RWPE1 (cell line): Measurements from ENCODE around the gene SP1.

Experiments used
- CTCF ChIA-PET: fragments of 350-600 bp; sonication (Branson Sonifier 250); formaldehyde crosslinking; extraction: SDS; loops from one replicate; lab custom pipeline; 2021; lab: Yijun Ruan, JAX
- POLR2A ChIA-PET: fragments of 400-600 bp; formaldehyde crosslinking; extraction: SDS; loops from one replicate; lab custom pipeline; 2020; ENCODE audit warnings: antibody characterized with exemption; ENCODE audit not compliant: low non-redundant PET; lab: Yijun Ruan, JAX
- DNase-seq: peaks from one replicate; pipeline ENCODE4 v3.0.0; 2012; ENCODE audit warnings: low spot score
- H3K27ac ChIP-seq: fragments of 450-650 bp; 2 replicates; pipeline ENCODE4 v1.5.1; 2017
- TF ChIP-seq, protein P1 (sequence below): fragments of 450-650 bp; conservative IDR thresholded peaks from 2 replicates; pipeline ENCODE4 v1.5.1; 2017; ENCODE audit warnings: low read depth, mild to moderate bottlenecking

SP1 gene

GRCh38 chr12:53336181-53336681 lies 43.7 kb upstream of the SP1 start, which contains the start of gene SP7:
SP7 (minus strand) TSS chr12:53336354; CDS start chr12:53335646, 708 bp downstream.
- no peak within 1 kb of the TSS for H3K27ac ChIP-seq
- POLR2A ChIA-PET, result no interaction called here
- TF ChIP-seq, protein P1, sequence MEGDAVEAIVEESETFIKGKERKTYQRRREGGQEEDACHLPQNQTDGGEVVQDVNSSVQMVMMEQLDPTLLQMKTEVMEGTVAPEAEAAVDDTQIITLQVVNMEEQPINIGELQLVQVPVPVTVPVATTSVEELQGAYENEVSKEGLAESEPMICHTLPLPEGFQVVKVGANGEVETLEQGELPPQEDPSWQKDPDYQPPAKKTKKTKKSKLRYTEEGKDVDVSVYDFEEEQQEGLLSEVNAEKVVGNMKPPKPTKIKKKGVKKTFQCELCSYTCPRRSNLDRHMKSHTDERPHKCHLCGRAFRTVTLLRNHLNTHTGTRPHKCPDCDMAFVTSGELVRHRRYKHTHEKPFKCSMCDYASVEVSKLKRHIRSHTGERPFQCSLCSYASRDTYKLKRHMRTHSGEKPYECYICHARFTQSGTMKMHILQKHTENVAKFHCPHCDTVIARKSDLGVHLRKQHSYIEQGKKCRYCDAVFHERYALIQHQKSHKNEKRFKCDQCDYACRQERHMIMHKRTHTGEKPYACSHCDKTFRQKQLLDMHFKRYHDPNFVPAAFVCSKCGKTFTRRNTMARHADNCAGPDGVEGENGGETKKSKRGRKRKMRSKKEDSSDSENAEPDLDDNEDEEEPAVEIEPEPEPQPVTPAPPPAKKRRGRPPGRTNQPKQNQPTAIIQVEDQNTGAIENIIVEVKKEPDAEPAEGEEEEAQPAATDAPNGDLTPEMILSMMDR, result no peak
- CTCF ChIA-PET, result interaction anchor here (0.6 to 1.1 kb wide), 2 partner anchors 19 to 85 kb away, joined by 3 to 5 read pairs; no protein-coding TSS in a partner anchor
- DNase-seq, result no peak

GRCh38 chr12:53338017-53338416 lies 42.0 kb upstream of the SP1 start:
- ChIA-PET CTCF (interaction anchor here (1.4 kb wide), 1 partner anchor 44 kb away, joined by 3 read pairs; no protein-coding TSS in a partner anchor), POLR2A (no interaction called here)
- DNase-seq, result no peak
- TF ChIP-seq, protein P1, result no peak
- H3K27ac ChIP-seq, result no peak overlapping the region

DNA sequence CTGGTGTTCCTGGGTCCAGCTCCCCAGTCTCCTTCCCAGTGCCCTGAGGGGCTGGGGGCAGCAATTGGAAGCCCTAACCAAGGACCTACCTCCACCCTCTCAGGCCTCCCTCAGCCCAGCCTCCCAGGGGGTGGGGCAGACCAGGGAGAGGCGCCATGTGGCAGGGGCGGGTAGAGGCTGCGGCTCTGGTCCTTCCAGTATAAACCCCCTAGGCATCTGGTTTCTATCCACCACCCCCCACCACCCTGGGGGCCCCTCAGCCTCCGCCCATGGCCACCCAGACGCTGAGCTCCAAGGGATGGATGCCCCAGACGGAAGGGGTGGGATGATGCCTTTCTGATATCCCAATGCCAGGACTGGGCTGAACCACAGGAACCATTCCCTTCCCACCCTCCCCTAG lies 41.1 kb upstream of the SP1 start:
- H3K27ac ChIP-seq, result no peak overlapping the region
- TF ChIP-seq, protein P1, result no peak
- no peak for DNase-seq
- ChIA-PET CTCF (interaction anchor here (0.6 to 1.4 kb wide), 2 partner anchors 43 to 170 kb away, joined by 3 read pairs; no protein-coding TSS in a partner anchor), POLR2A (no interaction called here)

GRCh38 chr12:53340398-53340797 lies 39.6 kb upstream of the SP1 start:
- POLR2A ChIA-PET, result no interaction called here
- TF ChIP-seq, protein P1, result no peak
- DNase-seq, result no peak
- H3K27ac ChIP-seq, result no peak overlapping the region
- CTCF ChIA-PET, result no interaction called here

GRCh38 chr12:53343449-53343848 lies 36.5 kb upstream of the SP1 start:
- TF ChIP-seq, protein P1, result no peak
- POLR2A ChIA-PET, result no interaction called here
- CTCF ChIA-PET, result interaction anchor here (0.6 kb wide), 1 partner anchor 71 kb away, joined by 3 read pairs; no protein-coding TSS in a partner anchor
- no peak overlapping the region for H3K27ac ChIP-seq
- DNase-seq, result no peak

DNA sequence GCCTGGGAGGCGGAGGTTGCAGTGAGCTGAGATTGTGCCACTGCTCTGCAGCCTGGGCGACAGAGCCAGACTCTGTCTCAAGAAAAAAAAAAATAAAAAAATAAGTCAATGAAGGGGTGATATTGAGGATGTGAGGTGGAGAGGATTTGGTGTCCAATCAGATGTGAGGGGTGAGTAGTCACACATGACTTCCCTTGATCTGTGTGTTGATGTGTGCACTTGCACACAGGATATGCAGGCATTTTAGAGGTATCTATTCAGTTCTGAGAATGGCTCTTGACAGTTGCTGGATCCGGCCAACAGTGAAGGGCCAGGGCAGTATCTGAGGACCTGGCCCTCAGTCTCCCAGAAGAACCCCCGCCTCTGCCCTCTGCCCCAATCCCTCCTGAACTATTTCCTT lies 36.0 kb upstream of the SP1 start:
- ChIA-PET CTCF (interaction anchor here (0.5 to 1.2 kb wide), 2 partner anchors 23 to 246 kb away, joined by 4 read pairs; partner anchors contain the start of genes AAAS and IGFBP6), POLR2A (no interaction called here)
- no peak for DNase-seq
- peak overlapping the region; percentile 68; the same call in 1 of the 2 replicates for H3K27ac ChIP-seq
- TF ChIP-seq, protein P1, result no peak
